PC-3 (cell line): ENCODE results near the gene SCCPDH. TPM values are rescaled to one million over a fixed set of nuclear protein-coding genes. Genes with fewer than 3 reads are reported as not detected.
A peak's percentile ranks its signal among the peaks of the same experiment; 100 is the strongest.

Experiments used
- ATAC-seq: fragments of 200-7000 bp; cut with Tn5 transposase; 2 replicates; pipeline ENCODE4 v1.9.1; 2020; ENCODE audit warnings: mild to moderate bottlenecking, moderate library complexity
- BruUV-seq: library from RNA; stranded (reverse); fragments of 400-500 nt; replicated peaks from 2 replicates; lab custom pipeline; 2021; lab: Mats Ljungman, UMichigan
- CTCF ChIA-PET: fragments of 300-600 bp; sonication (Branson Sonifier 250); formaldehyde crosslinking; loops from one replicate; lab custom pipeline; 2022; ENCODE audit warnings: antibody characterized with exemption; lab: Charles Lee
- POLR2A ChIA-PET: fragments of 300-600 bp; sonication (Branson Sonifier 250); formaldehyde crosslinking; loops from one replicate; lab custom pipeline; 2022; ENCODE audit warnings: antibody characterized with exemption; ENCODE audit not compliant: unreplicated experiment; lab: Charles Lee
- DNase-seq: peaks from one replicate; pipeline ENCODE4 v3.0.0-alpha.2; 2015
- H2AFZ ChIP-seq: fragments of 300-600 bp; sonication (generic); 2 replicates; pipeline ENCODE4 v1.6.0; 2016; ENCODE audit warnings: antibody characterized with exemption, low read length
- H3F3A ChIP-seq: fragments of 300-600 bp; sonication (generic); one replicate; pipeline ENCODE4 v1.6.0; 2017; ENCODE audit warnings: antibody characterized with exemption, low read length, control low read depth, mild to moderate bottlenecking; ENCODE audit not compliant: unreplicated experiment
- H3K27ac ChIP-seq: fragments of 300-600 bp; sonication (generic); 2 replicates; pipeline ENCODE4 v1.5.1; 2016; ENCODE audit warnings: mild to moderate bottlenecking, low read length
- H3K27me3 ChIP-seq: fragments of 300-600 bp; sonication (generic); 2 replicates; pipeline ENCODE4 v1.6.1; 2016; ENCODE audit warnings: low read length, mixed read lengths
- H3K36me3 ChIP-seq: fragments of 300-600 bp; sonication (generic); 2 replicates; pipeline ENCODE4 v1.6.1; 2016; ENCODE audit warnings: low read depth, mixed run types, low read length, mixed read lengths
- H3K4me1 ChIP-seq: fragments of 300-600 bp; sonication (generic); 2 replicates; pipeline ENCODE4 v1.5.1; 2016; ENCODE audit warnings: low read length; ENCODE audit not compliant: insufficient read depth
- H3K4me2 ChIP-seq: fragments of 300-600 bp; sonication (generic); 2 replicates; pipeline ENCODE4 v1.6.0; 2016; ENCODE audit warnings: low read length
- H3K4me3 ChIP-seq: fragments of 300-600 bp; sonication (generic); 2 replicates; pipeline ENCODE4 v1.5.1; 2016; ENCODE audit warnings: mild to moderate bottlenecking, low read length, mixed read lengths
- H3K79me2 ChIP-seq: fragments of 300-600 bp; sonication (generic); 2 replicates; pipeline ENCODE4 v1.6.1; 2017; ENCODE audit warnings: low read length, mixed read lengths
- H3K9ac ChIP-seq: fragments of 300-600 bp; sonication (generic); 2 replicates; pipeline ENCODE4 v1.6.0; 2016; ENCODE audit warnings: mild to moderate bottlenecking, low read length
- H3K9me2 ChIP-seq: fragments of 300-600 bp; sonication (generic); replicated peaks from 2 replicates; pipeline ENCODE4 v1.6.1; 2016; ENCODE audit warnings: mixed run types, low read length, mixed read lengths
- H3K9me3 ChIP-seq: fragments of 300-600 bp; sonication (generic); 2 replicates; pipeline ENCODE4 v1.6.1; 2016; ENCODE audit warnings: low read length, mixed read lengths
- H4K20me1 ChIP-seq: fragments of 300-600 bp; sonication (generic); 2 replicates; pipeline ENCODE4 v1.6.1; 2016; ENCODE audit warnings: low read length, mixed read lengths
- EZH2 ChIP-seq: fragments of 300-600 bp; sonication (generic); IDR thresholded peaks from one replicate; pipeline ENCODE4 v1.6.1; 2017; ENCODE audit warnings: antibody characterized with exemption, mild to moderate bottlenecking, low read length; ENCODE audit not compliant: unreplicated experiment
- EZH2phosphoT487 ChIP-seq: fragments of 300-600 bp; sonication (generic); IDR thresholded peaks from 2 replicates; pipeline ENCODE4 v1.6.1; 2018; ENCODE audit warnings: mild to moderate bottlenecking, antibody characterized with exemption, low read length, borderline replicate concordance
- intact Hi-C: fragments of 100-400 bp; cut with micrococcal nuclease; formaldehyde crosslinking; loops from 2 replicates; pipeline ENCODE4 v1.9.0; 2023
- total RNA-seq: library from RNA; depleted of rRNA; stranded (reverse); fragments of >200 nt; gene quantifications from 2 replicates; pipeline ENCODE4 v1.2.3, GENCODE V29; 2014
- TF ChIP-seq, protein P1 (sequence below): fragments of 300-600 bp; sonication (generic); conservative IDR thresholded peaks from 2 replicates; pipeline ENCODE4 v1.5.1; 2017; ENCODE audit warnings: antibody characterized with exemption, low read depth, mild to moderate bottlenecking, low read length

Gene SCCPDH
- total RNA-seq, 1 experiment from 2014 or later, result 50.8 TPM

DNA sequence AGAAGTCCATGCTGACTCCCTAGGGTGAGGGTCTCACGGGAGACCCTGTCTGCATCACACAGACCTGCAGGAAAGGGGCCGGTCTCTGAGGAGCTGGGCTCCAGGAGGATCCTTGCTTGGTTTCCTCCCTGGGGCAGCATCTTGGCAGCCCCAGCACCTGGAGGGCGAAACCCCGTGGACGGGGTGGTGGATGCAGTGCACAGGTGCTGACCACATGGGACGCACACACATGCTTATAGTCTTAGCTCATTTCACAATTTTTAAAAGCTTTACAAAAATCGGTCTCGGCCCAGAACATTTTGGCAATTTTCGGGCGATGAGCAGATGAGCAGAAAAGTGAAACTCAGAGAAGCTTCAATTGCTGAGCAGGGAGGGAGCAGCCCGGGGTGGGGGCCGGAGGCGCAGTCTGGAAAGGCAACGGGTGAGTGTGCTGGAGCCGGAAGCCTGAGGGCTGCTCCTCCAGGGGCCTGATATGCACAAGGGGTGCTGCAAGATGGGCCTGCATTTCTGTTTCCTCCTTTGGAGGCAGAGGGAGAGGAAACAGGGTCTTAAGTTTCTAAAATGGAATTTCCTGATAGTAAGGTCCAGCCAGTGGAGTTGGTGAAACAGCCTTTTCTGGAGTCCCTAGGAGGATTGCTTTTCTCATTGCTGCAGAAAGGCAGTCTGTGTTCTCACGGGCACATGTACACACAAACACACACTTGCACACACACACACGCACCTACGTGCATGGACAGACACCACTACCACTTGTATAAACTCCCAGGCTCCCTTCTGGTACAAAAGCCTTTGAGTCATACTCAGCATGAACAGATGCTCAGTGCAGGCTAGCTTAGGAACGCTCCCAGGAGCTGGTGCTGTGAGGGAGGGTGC, 60.6 kb downstream of the SCCPDH start:
- Histone ChIP-seq H3K36me3 (0 out of 2 replicates have a peak, but pooled peaks cover 6% of the 10 kb centered on the region), H3K4me3 (no peak overlapping the region), H4K20me1 (no peaks in the 10 kb centered on the region), H3K9me2 (no peaks in the 10 kb centered on the region), H3K9me3 (0 out of 2 replicates have a peak, but pooled peaks cover 4% of the 10 kb centered on the region), H3K4me2 (no peak overlapping the region), H3K27ac (no peak overlapping the region), H3K9ac (no peak overlapping the region), H3K4me1 (no peaks in the 10 kb centered on the region), H3K27me3 (no peaks in the 10 kb centered on the region), H3F3A (no peaks in the 10 kb centered on the region), H2AFZ (no peak overlapping the region), H3K79me2 (no peaks in the 10 kb centered on the region)
- BruUV-seq, result no TSS peak
- POLR2A ChIA-PET, result no interaction called here
- intact Hi-C loops, result no loop called here
- TF ChIP-seq, protein P1, sequence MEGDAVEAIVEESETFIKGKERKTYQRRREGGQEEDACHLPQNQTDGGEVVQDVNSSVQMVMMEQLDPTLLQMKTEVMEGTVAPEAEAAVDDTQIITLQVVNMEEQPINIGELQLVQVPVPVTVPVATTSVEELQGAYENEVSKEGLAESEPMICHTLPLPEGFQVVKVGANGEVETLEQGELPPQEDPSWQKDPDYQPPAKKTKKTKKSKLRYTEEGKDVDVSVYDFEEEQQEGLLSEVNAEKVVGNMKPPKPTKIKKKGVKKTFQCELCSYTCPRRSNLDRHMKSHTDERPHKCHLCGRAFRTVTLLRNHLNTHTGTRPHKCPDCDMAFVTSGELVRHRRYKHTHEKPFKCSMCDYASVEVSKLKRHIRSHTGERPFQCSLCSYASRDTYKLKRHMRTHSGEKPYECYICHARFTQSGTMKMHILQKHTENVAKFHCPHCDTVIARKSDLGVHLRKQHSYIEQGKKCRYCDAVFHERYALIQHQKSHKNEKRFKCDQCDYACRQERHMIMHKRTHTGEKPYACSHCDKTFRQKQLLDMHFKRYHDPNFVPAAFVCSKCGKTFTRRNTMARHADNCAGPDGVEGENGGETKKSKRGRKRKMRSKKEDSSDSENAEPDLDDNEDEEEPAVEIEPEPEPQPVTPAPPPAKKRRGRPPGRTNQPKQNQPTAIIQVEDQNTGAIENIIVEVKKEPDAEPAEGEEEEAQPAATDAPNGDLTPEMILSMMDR, result no peak
- no peak for TF ChIP-seq EZH2
- no peak for TF ChIP-seq EZH2phosphoT487
- CTCF ChIA-PET, result no interaction called here
- DNase-seq (no peak), ATAC-seq (peak; percentile 19)

DNA sequence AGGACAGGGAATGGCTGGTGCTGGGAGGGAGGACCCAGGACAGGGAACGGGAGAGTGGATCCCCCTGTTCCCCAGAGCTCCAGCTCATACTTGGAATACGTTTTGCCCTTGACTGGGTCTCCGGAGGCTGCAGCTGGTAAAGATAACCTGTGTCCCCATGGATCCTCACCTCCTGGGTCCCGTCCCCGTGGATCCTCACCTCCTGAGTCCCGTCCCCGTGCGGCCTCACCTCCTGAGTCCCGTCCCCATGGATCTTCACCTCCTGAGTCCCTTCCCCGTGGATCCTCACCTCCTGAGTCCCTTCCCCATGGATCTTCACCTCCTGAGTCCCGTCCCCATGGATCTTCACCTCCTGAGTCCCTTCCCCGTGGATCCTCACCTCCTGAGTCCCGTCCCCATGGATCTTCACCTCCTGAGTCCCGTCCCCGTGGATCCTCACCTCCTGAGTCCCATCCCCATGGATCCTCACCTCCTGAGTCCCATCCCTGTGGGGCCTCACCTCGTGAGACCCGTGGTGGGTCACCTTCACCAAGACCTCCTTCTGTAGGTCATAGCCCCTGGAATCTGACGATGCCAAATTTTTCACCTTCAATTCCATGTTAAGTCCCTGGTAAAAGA, 61.4 kb downstream of the SCCPDH start:
- 0 out of 2 replicates have a peak, but pooled peaks cover 2% of the 10 kb centered on the region for H3K36me3 ChIP-seq
- ATAC-seq, result no peak
- no peak for DNase-seq

More for the DNA sequence above, 61.4 kb downstream of the SCCPDH start:
- Histone ChIP-seq H3K27me3 (no peaks in the 10 kb centered on the region), H3K4me3 (no peak overlapping the region), H3K4me1 (no peaks in the 10 kb centered on the region), H3K9ac (no peak overlapping the region), H3K27ac (no peak overlapping the region), H3F3A (no peaks in the 10 kb centered on the region), H3K9me3 (0 out of 2 replicates have a peak, but pooled peaks cover 4% of the 10 kb centered on the region), H2AFZ (no peak overlapping the region), H3K4me2 (no peak overlapping the region), H3K79me2 (no peaks in the 10 kb centered on the region), H3K9me2 (no peaks in the 10 kb centered on the region), H4K20me1 (no peaks in the 10 kb centered on the region)
- no TSS peak for BruUV-seq
- POLR2A ChIA-PET, result no interaction called here
- CTCF ChIA-PET, result no interaction called here
- TF ChIP-seq EZH2phosphoT487, result no peak
- TF ChIP-seq EZH2, result no peak
- TF ChIP-seq, protein P1, result no peak
- intact Hi-C loops, result no loop called here
